KOPT-K1 (cell line): ENCODE results near the gene DEFB126.
"Not testable (repeated sequence)": the region's sequence is repeated elsewhere in the genome, so short reads cannot be mapped to it uniquely, and the experiment has no call there.

Experiments used
- H3K27ac ChIP-seq: fragments of 200-600 bp; sonication (generic); 2 replicates; pipeline ENCODE4 v1.5.1; 2016; ENCODE audit warnings: antibody characterized with exemption, mild to moderate bottlenecking, low read depth, low read length; ENCODE audit not compliant: poor library complexity, severe bottlenecking
- H3K36me3 ChIP-seq: fragments of 200-600 bp; sonication (generic); 2 replicates; pipeline ENCODE4 v1.5.1; 2017; ENCODE audit warnings: antibody characterized with exemption, mild to moderate bottlenecking, low read length, moderate library complexity; ENCODE audit not compliant: insufficient read depth
- H3K9me3 ChIP-seq: fragments of 200-600 bp; sonication (generic); 2 replicates; pipeline ENCODE4 v1.5.1; 2017; ENCODE audit warnings: antibody characterized with exemption, low read length, mild to moderate bottlenecking; ENCODE audit not compliant: insufficient read depth, poor library complexity, severe bottlenecking

The DEFB126 gene, protein sequence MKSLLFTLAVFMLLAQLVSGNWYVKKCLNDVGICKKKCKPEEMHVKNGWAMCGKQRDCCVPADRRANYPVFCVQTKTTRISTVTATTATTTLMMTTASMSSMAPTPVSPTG

DNA sequence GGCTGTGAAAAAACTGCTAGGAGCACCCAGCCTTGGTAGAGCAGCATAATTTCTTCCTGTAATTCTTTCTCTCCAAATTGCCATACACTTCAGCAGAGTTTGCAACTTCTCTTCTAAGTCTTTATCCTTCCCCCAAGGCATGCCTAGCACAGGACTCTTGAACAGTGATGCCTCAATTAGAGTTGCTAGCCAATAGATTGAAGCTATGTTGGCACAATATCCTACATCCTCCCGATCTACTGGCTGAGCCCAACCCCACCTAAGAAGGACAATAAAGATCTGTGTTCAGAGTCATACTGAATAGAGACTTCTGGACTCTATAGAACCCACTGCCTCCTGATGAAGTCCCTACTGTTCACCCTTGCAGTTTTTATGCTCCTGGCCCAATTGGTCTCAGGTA, at the start of gene DEFB126:
DEFB126 (plus strand) TSS at position 301 of the 400 bp plus-strand sequence; CDS start at position 340, 39 bp downstream.
- no peak within 1 kb of the TSS for H3K27ac ChIP-seq
- H3K9me3 ChIP-seq: peaks cover 6% of the 10 kb centered on the region
- H3K36me3 ChIP-seq: no peaks in the 10 kb centered on the region

DNA sequence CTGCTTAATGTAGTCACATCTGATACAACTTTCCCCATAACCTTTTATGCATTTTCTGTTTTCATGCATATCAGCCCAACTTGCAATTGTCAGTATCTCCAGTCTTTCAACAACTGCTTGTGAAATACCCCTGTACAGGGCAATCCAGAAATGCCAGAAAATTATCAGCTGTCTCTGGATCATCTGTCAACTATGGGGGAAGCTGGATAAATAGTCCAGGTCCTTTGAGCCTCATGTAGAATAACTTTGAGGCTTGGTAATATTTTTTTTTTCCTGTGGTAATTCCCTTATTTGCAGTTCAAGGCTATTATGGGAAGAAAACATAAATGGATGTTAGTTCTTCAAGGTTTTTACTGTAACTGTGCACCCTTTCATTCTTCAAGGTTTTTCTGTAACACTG, 48.7 kb upstream of the DEFB126 start:
- Histone ChIP-seq H3K9me3 (peaks cover 22% of the 10 kb centered on the region), H3K36me3 (no peaks in the 10 kb centered on the region), H3K27ac (no peak overlapping the region)

DNA sequence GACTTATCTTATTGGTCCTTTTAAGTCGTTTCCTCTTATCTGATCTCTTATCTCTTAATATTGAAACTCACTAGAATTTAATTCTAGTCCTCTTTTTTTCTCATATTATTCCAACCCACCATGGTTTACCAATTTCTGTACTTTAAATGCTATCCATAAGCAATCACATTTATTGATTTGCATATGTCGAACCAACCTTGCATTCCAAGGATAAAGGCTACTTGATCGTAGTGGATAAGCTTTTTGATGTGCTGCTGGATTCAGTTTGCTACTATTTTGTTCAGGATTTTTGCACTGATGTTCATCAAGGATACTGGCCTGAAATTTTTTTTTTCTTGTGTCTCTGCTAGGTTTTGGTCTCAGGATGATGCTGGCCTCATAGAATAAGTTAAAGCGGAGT, 47.2 kb upstream of the DEFB126 start:
- Histone ChIP-seq H3K27ac (no peak overlapping the region), H3K36me3 (no peaks in the 10 kb centered on the region), H3K9me3 (peaks cover 22% of the 10 kb centered on the region)

DNA sequence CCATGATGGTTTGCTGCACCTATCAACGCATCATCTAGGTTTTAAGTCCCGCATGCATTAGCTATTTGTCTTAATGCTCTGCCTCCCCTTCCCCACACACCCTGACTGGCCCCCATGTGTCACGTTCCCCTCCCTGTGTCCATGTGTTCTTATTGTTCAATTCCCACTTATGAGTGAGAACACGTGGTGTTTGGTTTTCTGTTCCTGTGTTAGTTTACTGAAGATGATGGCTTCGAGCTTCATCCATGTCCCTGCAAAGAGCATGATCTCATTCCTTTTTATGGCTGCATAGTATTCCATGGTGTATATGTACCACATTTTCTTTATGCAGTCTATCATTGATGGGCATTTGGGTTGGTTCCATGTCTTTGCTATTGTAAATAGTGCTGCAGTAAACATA, 44.7 kb upstream of the DEFB126 start:
- H3K27ac ChIP-seq, H3K36me3 ChIP-seq: not testable (repeated sequence)
- H3K9me3 ChIP-seq: peaks cover 22% of the 10 kb centered on the region

DNA sequence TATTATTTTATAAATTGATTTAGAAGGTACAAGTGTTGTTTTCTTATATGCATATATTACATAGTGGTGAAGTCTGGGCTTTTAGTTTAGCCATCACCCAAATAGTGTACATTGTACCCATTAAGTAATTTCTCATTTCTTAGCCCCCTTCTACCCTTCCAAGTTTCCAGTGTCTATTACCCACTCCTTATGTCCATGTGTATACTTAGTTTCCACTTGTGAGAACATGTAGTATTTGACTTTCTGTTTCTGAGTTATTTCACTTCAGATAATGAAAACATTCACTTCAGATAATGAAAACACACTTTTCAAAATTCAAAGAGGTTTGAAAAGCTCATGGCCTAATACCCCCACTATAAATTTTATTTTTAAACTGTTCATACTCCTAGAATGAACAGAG, 40.4 kb upstream of the DEFB126 start:
- no peaks in the 10 kb centered on the region for H3K9me3 ChIP-seq
- no peaks in the 10 kb centered on the region for H3K36me3 ChIP-seq
- H3K27ac ChIP-seq: no peak overlapping the region

DNA sequence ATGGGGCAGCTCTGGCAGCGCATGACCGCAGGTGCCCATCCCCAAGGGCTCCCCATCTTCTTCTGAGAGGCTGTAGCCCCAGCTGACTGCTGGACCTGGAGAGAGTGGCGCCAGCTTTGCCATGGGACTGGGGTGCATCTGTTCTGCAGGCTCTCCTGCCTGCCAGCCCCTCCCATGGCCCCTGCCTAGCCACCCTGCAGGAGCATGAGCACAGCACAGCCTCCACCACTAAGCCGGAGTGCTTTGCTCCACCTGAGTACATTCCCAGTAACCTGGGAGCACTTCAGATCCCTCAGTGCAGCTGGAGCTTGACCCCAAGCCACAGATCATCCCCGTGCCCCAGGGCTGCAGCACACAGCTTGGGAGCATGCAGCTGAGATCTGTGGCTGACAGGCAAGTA, 38.9 kb upstream of the DEFB126 start:
- Histone ChIP-seq H3K27ac (no peak overlapping the region), H3K36me3 (no peaks in the 10 kb centered on the region), H3K9me3 (no peaks in the 10 kb centered on the region)

DNA sequence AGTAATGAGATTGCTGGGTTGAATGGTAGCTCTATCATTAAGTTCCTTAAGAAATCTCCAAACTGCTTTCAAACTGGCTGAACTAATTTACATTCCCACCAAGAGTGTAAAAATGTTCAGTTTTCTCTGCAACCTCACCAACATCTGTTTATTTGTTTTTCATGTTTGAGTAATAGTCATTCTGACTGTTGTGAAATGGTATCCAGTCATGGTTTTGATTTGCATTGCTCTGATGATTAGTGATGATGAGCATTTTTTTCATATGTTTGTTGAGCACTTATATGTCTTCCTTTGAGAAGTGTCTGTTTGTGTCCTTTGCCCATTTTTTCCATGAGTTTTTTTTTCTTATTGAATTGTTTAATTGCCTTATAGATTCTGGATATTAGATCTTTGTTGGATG, 30.0 kb upstream of the DEFB126 start:
- Histone ChIP-seq H3K36me3 (no peaks in the 10 kb centered on the region), H3K27ac (no peak overlapping the region), H3K9me3 (peaks cover 24% of the 10 kb centered on the region)

DNA sequence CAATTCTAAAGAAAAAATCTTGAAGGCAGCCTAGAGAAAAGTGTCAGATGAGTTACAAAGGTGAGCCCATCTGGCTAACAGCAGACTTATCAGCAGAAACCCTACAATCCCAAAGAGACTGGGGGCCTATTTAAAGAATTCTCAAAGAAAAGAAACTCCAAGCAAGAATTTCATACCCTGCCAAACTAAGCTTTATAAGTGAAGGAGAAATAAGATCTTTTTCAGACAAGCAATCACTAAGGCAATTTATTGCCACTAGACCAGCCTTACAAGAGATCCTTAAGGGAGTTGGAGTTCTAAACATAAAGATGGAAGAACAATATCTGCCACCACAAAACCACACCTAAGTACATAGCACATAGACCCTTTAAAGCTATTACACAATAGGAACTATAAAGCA, 24.9 kb upstream of the DEFB126 start:
- H3K9me3 ChIP-seq: peaks cover 31% of the 10 kb centered on the region
- no peak overlapping the region for H3K27ac ChIP-seq
- no peaks in the 10 kb centered on the region for H3K36me3 ChIP-seq

DNA sequence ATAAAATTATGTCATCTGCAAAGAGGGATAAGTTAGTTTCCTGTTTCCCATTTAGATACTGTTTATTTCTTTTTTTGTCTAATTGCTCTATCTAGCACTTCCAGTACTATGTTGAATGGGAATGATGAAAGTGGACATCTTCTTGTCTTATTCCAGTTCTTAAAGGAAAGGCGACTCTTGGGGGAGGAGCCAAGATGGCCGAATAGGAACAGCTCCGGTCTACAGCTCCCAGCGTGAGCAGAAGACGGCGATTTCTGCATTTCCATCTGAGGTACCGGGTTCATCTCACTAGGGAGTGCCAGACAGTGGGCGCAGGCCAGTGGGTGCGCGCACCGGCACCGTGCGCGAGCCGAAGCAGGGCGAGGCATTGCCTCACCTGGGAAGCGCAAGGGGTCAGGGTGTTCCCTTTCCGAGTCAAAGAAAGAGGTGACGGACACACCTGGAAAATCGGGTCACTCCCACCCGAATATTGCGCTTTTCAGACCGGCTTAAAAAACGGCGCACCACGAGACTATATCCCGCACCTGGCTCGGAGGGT, 12.5 kb upstream of the DEFB126 start:
- H3K27ac ChIP-seq, H3K9me3 ChIP-seq, H3K36me3 ChIP-seq: not testable (repeated sequence)

DNA sequence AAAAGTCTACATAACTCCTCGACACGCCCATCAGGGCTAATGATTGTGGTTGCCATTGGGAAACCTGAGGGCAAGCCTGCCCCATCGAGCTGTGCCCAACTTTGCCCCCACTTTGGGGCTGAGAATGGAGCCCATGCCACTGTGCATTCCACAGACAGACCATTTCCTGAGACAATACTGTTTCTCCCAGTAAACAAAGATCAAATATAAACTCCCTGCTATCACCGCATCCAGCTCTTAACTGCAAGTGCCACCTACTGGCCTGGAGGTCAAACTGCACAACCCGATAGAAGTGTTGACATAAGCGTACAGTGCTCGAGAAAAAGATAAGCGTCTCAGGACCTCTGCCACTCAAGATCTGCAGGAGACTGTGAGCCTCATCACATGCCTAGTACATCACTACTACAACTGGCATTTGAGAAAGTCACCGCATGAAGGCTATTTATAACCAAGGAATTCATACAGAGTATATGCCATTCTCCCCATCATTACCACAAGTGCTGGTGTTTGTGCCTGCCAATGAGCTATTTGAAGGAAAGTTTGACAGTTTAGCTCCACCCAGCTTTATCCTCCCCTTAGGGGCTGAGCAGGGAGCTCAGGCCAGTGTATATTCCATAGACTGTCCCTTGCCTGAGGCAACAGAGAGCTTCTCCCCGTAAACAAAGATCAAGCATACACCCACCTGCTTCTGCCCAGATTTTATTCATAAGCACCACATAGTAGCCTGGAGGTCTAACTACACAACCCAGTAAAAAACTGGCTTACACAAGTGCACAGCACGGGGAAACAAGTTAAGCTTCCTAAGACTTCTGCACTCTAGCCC, 4.5 kb upstream of the DEFB126 start:
- Histone ChIP-seq H3K36me3 (no peaks in the 10 kb centered on the region), H3K27ac (no peak overlapping the region), H3K9me3 (peaks cover 6% of the 10 kb centered on the region)

DNA sequence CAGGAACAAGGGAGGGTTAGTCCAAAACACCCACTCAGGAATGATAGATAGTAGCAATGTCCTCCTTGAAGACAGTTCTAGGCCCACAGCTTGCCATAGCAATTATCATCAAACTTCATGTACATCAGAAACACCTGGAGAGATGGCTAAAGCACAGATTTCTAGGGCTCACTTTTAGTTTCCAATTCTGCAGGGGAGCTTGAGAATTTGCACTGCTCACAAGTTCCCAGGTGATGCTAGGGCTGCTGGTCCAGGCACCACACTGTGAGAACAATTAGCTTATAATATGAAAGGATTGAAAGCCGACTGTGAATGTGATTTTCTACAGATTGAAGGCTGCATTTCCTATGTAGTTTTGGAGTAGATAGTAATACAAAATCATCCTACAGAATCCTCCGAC, 3.5 kb downstream of the DEFB126 start:
- Histone ChIP-seq H3K36me3 (no peaks in the 10 kb centered on the region), H3K9me3 (no peaks in the 10 kb centered on the region), H3K27ac (no peak overlapping the region)

DNA sequence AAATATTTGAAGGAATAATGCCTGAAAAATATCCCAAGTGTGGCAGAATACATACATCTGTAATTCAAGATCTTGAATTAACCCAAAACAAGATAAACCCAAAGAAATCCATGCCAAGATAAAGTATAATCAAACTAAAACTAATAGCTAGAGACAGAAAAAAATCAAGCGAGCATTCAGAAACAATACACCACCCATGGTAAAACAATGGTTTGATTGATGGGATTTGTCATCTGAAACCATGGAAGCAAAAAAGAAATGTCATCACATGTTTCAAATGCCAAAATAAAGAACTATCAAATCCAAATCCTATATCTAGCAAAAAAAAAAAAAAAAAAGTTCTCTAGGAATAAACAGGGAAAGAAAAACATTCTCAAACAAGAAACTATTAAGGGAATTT, 9.7 kb downstream of the DEFB126 start:
- Histone ChIP-seq H3K9me3 (no peaks in the 10 kb centered on the region), H3K36me3 (no peaks in the 10 kb centered on the region), H3K27ac (no peak overlapping the region)

DNA sequence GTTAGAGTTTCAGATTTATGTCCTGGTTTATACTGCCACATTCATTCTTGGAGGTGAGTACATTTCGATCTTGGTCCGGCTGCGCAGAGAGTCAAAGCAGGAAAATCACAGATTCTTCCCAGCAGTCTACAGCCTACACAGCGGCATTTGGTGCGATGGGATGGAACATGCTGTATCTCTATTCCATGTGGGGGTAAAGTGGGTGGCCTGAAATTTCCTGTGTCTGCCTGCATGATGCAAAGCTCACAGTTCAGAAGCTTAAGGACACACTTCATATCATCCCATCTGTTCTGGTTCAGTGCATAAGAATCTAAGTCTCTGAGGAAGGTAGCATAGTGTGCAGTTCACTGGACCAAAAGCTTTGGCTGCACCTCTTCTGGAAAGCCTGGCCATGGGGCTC, 14.8 kb downstream of the DEFB126 start, which contains the start of gene DEFB127:
DEFB127 (plus strand) TSS at position 301 of the 400 bp plus-strand sequence; CDS start at position 392, 91 bp downstream.
- Histone ChIP-seq H3K9me3 (no peaks in the 10 kb centered on the region), H3K27ac (no peak within 1 kb of the TSS), H3K36me3 (no peaks in the 10 kb centered on the region)

DNA sequence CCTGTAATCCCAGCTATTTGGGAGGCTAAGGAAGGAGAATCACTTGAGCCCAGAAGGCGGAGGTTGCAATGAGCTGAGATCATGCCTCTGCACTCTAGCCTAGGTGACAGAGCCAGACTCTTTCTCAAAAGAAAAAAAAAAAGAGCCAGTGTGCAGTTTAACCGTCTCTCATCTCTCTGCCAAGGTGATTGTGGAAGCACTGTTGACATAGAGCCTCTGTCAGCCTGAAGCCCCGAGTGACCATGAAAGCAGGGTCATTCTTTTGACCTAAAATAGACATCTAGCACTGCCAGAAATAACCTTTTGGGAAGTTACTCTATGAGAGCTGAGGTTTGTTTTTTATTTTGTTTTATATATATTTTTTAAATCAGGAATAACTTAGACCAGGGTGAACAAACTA, 22.2 kb downstream of the DEFB126 start:
- Histone ChIP-seq H3K27ac (no peak overlapping the region), H3K9me3 (no peaks in the 10 kb centered on the region), H3K36me3 (no peaks in the 10 kb centered on the region)

DNA sequence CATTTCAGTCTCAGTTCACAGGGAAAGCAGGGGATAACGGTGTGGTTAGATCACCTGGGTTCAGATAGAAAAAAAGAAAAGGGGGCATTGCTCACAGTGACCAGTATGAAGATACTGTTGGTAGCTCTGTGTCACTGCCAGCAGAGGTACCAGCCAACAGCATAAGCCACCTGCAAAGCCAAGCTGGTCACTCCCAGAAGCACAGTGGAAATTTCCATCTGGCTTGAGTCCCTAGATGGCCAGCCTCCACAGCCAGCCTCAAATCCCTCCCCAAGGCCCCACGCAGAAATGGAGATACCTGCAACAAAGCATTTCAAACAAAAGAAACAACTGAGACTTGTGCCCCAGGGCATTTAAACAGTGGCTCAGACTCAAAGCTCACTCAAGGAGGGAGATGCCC, 26.5 kb downstream of the DEFB126 start:
- Histone ChIP-seq H3K36me3 (no peaks in the 10 kb centered on the region), H3K9me3 (no peaks in the 10 kb centered on the region), H3K27ac (no peak overlapping the region)

DNA sequence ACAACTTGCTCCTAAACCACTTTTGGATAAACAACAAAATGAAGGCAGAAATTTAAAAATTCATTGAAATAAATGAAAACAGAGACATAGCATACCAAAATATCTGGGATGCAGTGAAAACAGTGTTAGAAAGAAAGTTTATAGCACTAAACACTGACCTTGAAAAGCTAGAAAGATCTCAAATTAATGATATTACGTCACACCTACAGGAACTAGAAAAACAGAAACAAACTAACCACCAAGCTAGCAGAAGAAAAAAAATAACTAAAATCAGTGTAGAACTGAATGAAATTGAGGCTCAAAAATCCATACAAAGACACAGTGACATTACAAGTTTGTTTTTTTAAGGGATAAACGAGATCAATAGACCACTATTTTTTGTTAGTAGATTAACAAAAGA, 41.9 kb downstream of the DEFB126 start:
- H3K9me3 ChIP-seq: peaks cover 25% of the 10 kb centered on the region
- no peaks in the 10 kb centered on the region for H3K36me3 ChIP-seq
- no peak overlapping the region for H3K27ac ChIP-seq
